ENCODE results near the gene RFESD. TPM values are rescaled to one million over a fixed set of nuclear protein-coding genes. Genes with fewer than 3 reads are reported as not detected.

Gene RFESD
- total and polyA plus RNA-seq, 2 of the 13 experiments (the other 11 are each of a cell fraction or from before 2014, with no cell fraction given), result 1.1 to 2.2 TPM

GRCh38 chr5:95606419-95606818, 40.2 kb upstream of the RFESD start:
- no peak for ATAC-seq
- BruUV-seq (replicated peaks), result no TSS peak
- Histone ChIP-seq H2AFZ (ENCODE audit: low read length) (no peak overlapping the region), H3K4me1 (ENCODE audit: insufficient read depth, low read length) (peaks cover 8% of the 10 kb centered on the region; the same call in 1 of the 2 replicates), H3K9ac (ENCODE audit: insufficient read depth, low read depth, low read length) (no peak overlapping the region), H3K4me3 (replicated peaks in 1 of 3; ENCODE audit: insufficient read depth in 1 of 3, low read depth in 2 of 3, low read length in 3 of 3) (no peak overlapping the region), H3K79me2 (ENCODE audit: insufficient read depth, low read length) (no peaks in the 10 kb centered on the region), H3K36me3 (replicated peaks in 1 of 2; ENCODE audit: control insufficient read depth in 1 of 2, insufficient read depth in 2 of 2, low read length in 2 of 2) (no peaks in the 10 kb centered on the region; a peak in 1 of 5 replicates), H3K27me3 (ENCODE audit: control insufficient read depth in 1 of 2, insufficient read depth in 2 of 2, low read length in 2 of 2) (no peaks in the 10 kb centered on the region), H4K20me1 (ENCODE audit: insufficient read depth, low read length) (no peaks in the 10 kb centered on the region), H3K4me2 (ENCODE audit: low read depth, low read length) (no peak overlapping the region), H3K9me3 (ENCODE audit: low read length) (no peaks in the 10 kb centered on the region), H3K27ac (ENCODE audit: extremely low read length, insufficient read depth, low read length) (no peak overlapping the region)
- ChIA-PET POLR2A (no interaction called here), CTCF (ENCODE audit: low intra/inter-chr PET ratio, low total read pairs) (no interaction called here)
- 95% methylated on average over 1 of the region's 1 CpG for WGBS (ENCODE audit: low lambda C conversion rate)
- FAIRE-seq, result no peak
- intact Hi-C loops (cut with micrococcal nuclease; ENCODE audit: unreplicated experiment) (no loop called here), in situ Hi-C loops (cut with HindIII; ENCODE audit: extremely low pct_ligation_motif_present, low pct_unique_long_range_greater_than_20kb) (no loop called here)
- TF ChIP-seq TBL1XR1 (IDR thresholded peaks at IDR 0.05; ENCODE audit: borderline replicate concordance, low read length, partially characterized antibody) (no peak), TOPORS (CRISPR knock-in tag; IDR thresholded peaks at IDR 0.05) (no peak), ZNF350 (CRISPR knock-in tag; IDR thresholded peaks at IDR 0.05; ENCODE audit: borderline replicate concordance, low read depth) (no peak), KDM1A (CRISPR knock-in tag; IDR thresholded peaks at IDR 0.05) (no peak), CHD2 (IDR thresholded peaks at IDR 0.05; ENCODE audit: low read depth, low read length) (no peak), DPF2 (CRISPR knock-in tag; IDR thresholded peaks at IDR 0.05; ENCODE audit: borderline replicate concordance, low read depth) (no peak), KLF6 (CRISPR knock-in tag; IDR thresholded peaks at IDR 0.05) (no peak), ZSCAN5A (CRISPR knock-in tag; IDR thresholded peaks at IDR 0.05; ENCODE audit: borderline replicate concordance) (no peak), YEATS2 (CRISPR knock-in tag; IDR thresholded peaks at IDR 0.05; ENCODE audit: borderline replicate concordance) (no peak), ATF7-NPFF (CRISPR knock-in tag; IDR thresholded peaks at IDR 0.05; ENCODE audit: low read depth) (no peak), ZNF251 (CRISPR knock-in tag; IDR thresholded peaks at IDR 0.05) (no peak), RFX5 (IDR thresholded peaks at IDR 0.05; ENCODE audit: low read depth, low read length) (no peak), MXD1 (CRISPR knock-in tag; IDR thresholded peaks at IDR 0.05) (no peak), ZNF432 (CRISPR knock-in tag; IDR thresholded peaks at IDR 0.05; ENCODE audit: borderline replicate concordance) (no peak), ZNF770 (CRISPR knock-in tag; IDR thresholded peaks at IDR 0.05) (no peak)
- DNase-seq (ENCODE audit: low spot score), result no peak
